Neural progenitor cell (in vitro differentiated cells): Measurements from ENCODE around the gene RBM25. TPM values are rescaled to one million over a fixed set of nuclear protein-coding genes. Genes with fewer than 3 reads are reported as not detected.
A peak's percentile ranks its signal among the peaks of the same experiment; 100 is the strongest.

Experiments used
- DNase-seq: peaks from one replicate; pipeline ENCODE4 v3.0.0-alpha.2; 2016; ENCODE audit warnings: low spot score
- H2AFZ ChIP-seq: fragments of 200-600 bp; sonication (generic); replicated peaks from 2 replicates; pipeline ENCODE4 v1.6.1; 2016; ENCODE audit warnings: antibody characterized with exemption
- H3F3A ChIP-seq: fragments of 200-600 bp; sonication (generic); 2 replicates; pipeline ENCODE4 v1.6.1; 2016; ENCODE audit warnings: antibody characterized with exemption, low read depth
- H3K27ac ChIP-seq: fragments of 200-600 bp; sonication (generic); 2 replicates; pipeline ENCODE4 v1.5.1; 2016; ENCODE audit warnings: mild to moderate bottlenecking
- H3K27me3 ChIP-seq: fragments of 200-600 bp; sonication (generic); 2 replicates; pipeline ENCODE4 v1.6.1; 2016; ENCODE audit warnings: mild to moderate bottlenecking, moderate library complexity
- H3K36me3 ChIP-seq: fragments of 200-600 bp; sonication (generic); 2 replicates; pipeline ENCODE4 v1.5.1; 2016
- H3K4me1 ChIP-seq: fragments of 200-600 bp; sonication (generic); 2 replicates; pipeline ENCODE4 v1.6.1; 2016; ENCODE audit warnings: mixed run types
- H3K4me2 ChIP-seq: fragments of 200-600 bp; sonication (generic); 2 replicates; pipeline ENCODE4 v1.6.1; 2016
- H3K4me3 ChIP-seq: fragments of 200-600 bp; sonication (generic); 2 replicates; pipeline ENCODE4 v1.5.1; 2016
- H3K79me2 ChIP-seq: fragments of 200-600 bp; sonication (generic); 2 replicates; pipeline ENCODE4 v1.6.1; 2016; ENCODE audit warnings: low read depth
- H3K9ac ChIP-seq: fragments of 200-600 bp; sonication (generic); 2 replicates; pipeline ENCODE4 v1.6.1; 2016
- H3K9me3 ChIP-seq: fragments of 200-600 bp; sonication (generic); 2 replicates; pipeline ENCODE4 v1.5.1; 2016; ENCODE audit warnings: low read depth
- H4K20me1 ChIP-seq: fragments of 200-600 bp; sonication (generic); 2 replicates; pipeline ENCODE4 v1.6.1; 2016; ENCODE audit warnings: low read depth
- H3K27ac Mint-ChIP-seq: 3 replicates; pipeline ENCODE4 v1.8.0; 2021; ENCODE audit warnings: mixed read lengths
- H3K27me3 Mint-ChIP-seq: 2 replicates; pipeline ENCODE4 v1.8.0; 2022; ENCODE audit warnings: low read depth, mild to moderate bottlenecking, inconsistent platforms, moderate library complexity, mixed read lengths; ENCODE audit not compliant: insufficient read depth
- H3K36me3 Mint-ChIP-seq: 3 replicates; pipeline ENCODE4 v1.8.0; 2021; ENCODE audit warnings: mixed read lengths
- H3K4me1 Mint-ChIP-seq: 3 replicates; pipeline ENCODE4 v1.8.0; 2021; ENCODE audit warnings: mixed read lengths
- H3K4me3 Mint-ChIP-seq: 3 replicates; pipeline ENCODE4 v1.8.0; 2021; ENCODE audit warnings: mild to moderate bottlenecking, moderate library complexity, mixed read lengths
- H3K9me3 Mint-ChIP-seq: 3 replicates; pipeline ENCODE4 v1.8.0; 2020; ENCODE audit warnings: mixed read lengths
- EZH2 ChIP-seq: fragments of 200-600 bp; sonication (generic); IDR thresholded peaks from 2 replicates; pipeline ENCODE4 v1.6.1; 2017; ENCODE audit warnings: antibody characterized with exemption, mild to moderate bottlenecking, moderate library complexity
- EZH2phosphoT487 ChIP-seq: fragments of 200-600 bp; sonication (generic); IDR thresholded peaks from 2 replicates; pipeline ENCODE4 v1.6.1; 2017; ENCODE audit warnings: antibody characterized with exemption
- total RNA-seq: library from RNA; depleted of rRNA; stranded (reverse); fragments of >200 nt; gene quantifications from 2 replicates; pipeline ENCODE4 v1.2.3, GENCODE V29; 2015; ENCODE audit warnings: low replicate concordance
- TF ChIP-seq, protein P1 (sequence below): fragments of 200-600 bp; sonication (generic); IDR thresholded peaks from 2 replicates; pipeline ENCODE4 v1.5.1; 2017; ENCODE audit warnings: antibody characterized with exemption, mild to moderate bottlenecking

RBM25 gene
- total RNA-seq, 1 donor from 2014 or later, result 162 TPM

GRCh38 chr14:73105050-73105449 lies 46.7 kb downstream of the RBM25 start:
- Histone ChIP-seq H3K27ac (peak overlapping the region; percentile 24), H3K27me3 (no peaks in the 10 kb centered on the region), H3K79me2 (peaks cover 14% of the 10 kb centered on the region), H4K20me1 (no peaks in the 10 kb centered on the region), H2AFZ (no peak overlapping the region), H3K4me2 (no peak overlapping the region), H3K4me3 (no peak overlapping the region), H3K4me1 (no peaks in the 10 kb centered on the region), H3K9ac (no peak overlapping the region), H3F3A (peaks cover 24% of the 10 kb centered on the region), H3K9me3 (no peaks in the 10 kb centered on the region), H3K36me3 (peaks cover 58% of the 10 kb centered on the region)
- no peaks in the 10 kb centered on the region for H3K27me3 Mint-ChIP-seq
- TF ChIP-seq EZH2 (no peak), EZH2phosphoT487 (no peak)
- TF ChIP-seq, protein P1, sequence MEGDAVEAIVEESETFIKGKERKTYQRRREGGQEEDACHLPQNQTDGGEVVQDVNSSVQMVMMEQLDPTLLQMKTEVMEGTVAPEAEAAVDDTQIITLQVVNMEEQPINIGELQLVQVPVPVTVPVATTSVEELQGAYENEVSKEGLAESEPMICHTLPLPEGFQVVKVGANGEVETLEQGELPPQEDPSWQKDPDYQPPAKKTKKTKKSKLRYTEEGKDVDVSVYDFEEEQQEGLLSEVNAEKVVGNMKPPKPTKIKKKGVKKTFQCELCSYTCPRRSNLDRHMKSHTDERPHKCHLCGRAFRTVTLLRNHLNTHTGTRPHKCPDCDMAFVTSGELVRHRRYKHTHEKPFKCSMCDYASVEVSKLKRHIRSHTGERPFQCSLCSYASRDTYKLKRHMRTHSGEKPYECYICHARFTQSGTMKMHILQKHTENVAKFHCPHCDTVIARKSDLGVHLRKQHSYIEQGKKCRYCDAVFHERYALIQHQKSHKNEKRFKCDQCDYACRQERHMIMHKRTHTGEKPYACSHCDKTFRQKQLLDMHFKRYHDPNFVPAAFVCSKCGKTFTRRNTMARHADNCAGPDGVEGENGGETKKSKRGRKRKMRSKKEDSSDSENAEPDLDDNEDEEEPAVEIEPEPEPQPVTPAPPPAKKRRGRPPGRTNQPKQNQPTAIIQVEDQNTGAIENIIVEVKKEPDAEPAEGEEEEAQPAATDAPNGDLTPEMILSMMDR, result no peak
- H3K36me3 Mint-ChIP-seq, result peaks cover 29% of the 10 kb centered on the region
- H3K4me1 Mint-ChIP-seq, result no peaks in the 10 kb centered on the region
- no peak overlapping the region for H3K27ac Mint-ChIP-seq
- no peak for DNase-seq
- H3K4me3 Mint-ChIP-seq, result no peak overlapping the region
- no peaks in the 10 kb centered on the region for H3K9me3 Mint-ChIP-seq

GRCh38 chr14:73105727-73106126 lies 47.4 kb downstream of the RBM25 start:
- H3K4me3 Mint-ChIP-seq, result no peak overlapping the region
- no peaks in the 10 kb centered on the region for H3K4me1 Mint-ChIP-seq
- H3K27ac Mint-ChIP-seq, result no peak overlapping the region
- H3K9me3 Mint-ChIP-seq, result no peaks in the 10 kb centered on the region
- Histone ChIP-seq H3K4me2 (no peak overlapping the region), H4K20me1 (no peaks in the 10 kb centered on the region), H3K4me3 (no peak overlapping the region), H2AFZ (no peak overlapping the region), H3K4me1 (no peaks in the 10 kb centered on the region), H3K79me2 (peaks cover 11% of the 10 kb centered on the region), H3K27ac (peak overlapping the region; percentile 24), H3K36me3 (peaks cover 53% of the 10 kb centered on the region), H3K27me3 (no peaks in the 10 kb centered on the region), H3F3A (peaks cover 20% of the 10 kb centered on the region), H3K9ac (no peak overlapping the region), H3K9me3 (no peaks in the 10 kb centered on the region)
- H3K27me3 Mint-ChIP-seq, result no peaks in the 10 kb centered on the region
- TF ChIP-seq EZH2phosphoT487 (no peak), EZH2 (no peak)
- TF ChIP-seq, protein P1, result no peak
- peaks cover 26% of the 10 kb centered on the region for H3K36me3 Mint-ChIP-seq
- DNase-seq, result no peak

GRCh38 chr14:73116079-73116665 lies 57.8 kb downstream of the RBM25 start:
- Histone ChIP-seq H3K79me2 (peaks cover 20% of the 10 kb centered on the region), H3K27ac (no peak overlapping the region), H3K4me1 (no peaks in the 10 kb centered on the region), H3K4me3 (no peak overlapping the region), H4K20me1 (peaks cover 20% of the 10 kb centered on the region), H3K9ac (no peak overlapping the region), H3F3A (peaks cover 14% of the 10 kb centered on the region), H3K9me3 (no peaks in the 10 kb centered on the region), H3K36me3 (peaks cover 28% of the 10 kb centered on the region), H3K27me3 (no peaks in the 10 kb centered on the region), H2AFZ (no peak overlapping the region), H3K4me2 (no peak overlapping the region)
- TF ChIP-seq EZH2phosphoT487 (no peak), EZH2 (no peak)
- TF ChIP-seq, protein P1, result no peak
- Mint-ChIP-seq H3K9me3 (no peaks in the 10 kb centered on the region), H3K27ac (no peak overlapping the region), H3K4me1 (no peaks in the 10 kb centered on the region), H3K36me3 (peaks cover 44% of the 10 kb centered on the region), H3K4me3 (no peak overlapping the region), H3K27me3 (no peaks in the 10 kb centered on the region)
- DNase-seq, result no peak
